K562 (cell line): ENCODE measurements around the gene RHOA. TPM values are rescaled to one million over a fixed set of nuclear protein-coding genes. Genes with fewer than 3 reads are reported as not detected.

Experiments used
- ATF4 ChIP-seq: fragments of 450-650 bp; formaldehyde crosslinking; IDR thresholded peaks from 2 replicates; pipeline ENCODE4 v1.4.0; 2022; ENCODE audit warnings: mild to moderate bottlenecking, moderate library complexity
- CHD7 ChIP-seq: fragments of 200-600 bp; sonication (generic); IDR thresholded peaks from one replicate; pipeline ENCODE4 v1.6.1; 2012; ENCODE audit warnings: mild to moderate bottlenecking, low read depth, low read length, inconsistent platforms
- ELF1 ChIP-seq: fragments of 200-800 bp; sonication (Bioruptor generic); IDR thresholded peaks from 2 replicates; pipeline ENCODE4 v1.6.1; 2016; ENCODE audit warnings: missing genetic modification characterization, missing compliant biosample characterization
- ETV5 ChIP-seq: sonication (generic); formaldehyde crosslinking; IDR thresholded peaks from 2 replicates; pipeline ENCODE4 v1.4.0; 2020; ENCODE audit warnings: low read depth, mild to moderate bottlenecking, missing genetic modification reagents
- GTF2E2 ChIP-seq: fragments of 200-800 bp; sonication (Bioruptor generic); IDR thresholded peaks from 2 replicates; pipeline ENCODE4 v1.6.1; 2016; ENCODE audit warnings: missing genetic modification characterization, missing compliant biosample characterization
- HES1 ChIP-seq: fragments of 450-650 bp; IDR thresholded peaks from 2 replicates; pipeline ENCODE4 v1.6.1; 2016; ENCODE audit warnings: low read depth, mild to moderate bottlenecking, moderate library complexity
- SMAD1 ChIP-seq: fragments of 150-350 bp; IDR thresholded peaks from 2 replicates; pipeline ENCODE4 v1.6.1; 2014; ENCODE audit warnings: low read length, low read depth; ENCODE audit not compliant: partially characterized antibody
- YBX1 ChIP-seq: fragments of 450-650 bp; IDR thresholded peaks from 2 replicates; pipeline ENCODE4 v1.7.1; 2016; ENCODE audit warnings: mild to moderate bottlenecking
- polyA plus RNA-seq, 8 experiments: library from polyadenylated mRNA; depleted of rRNA in 4 of 8; stranded (reverse) in 5 of 8; unstranded in 3 of 8; fragments of >200 nt; fragmentation: Nextera tagmentation in 2 of 8; fragmentation: Illumina TruSeq in 1 of 8; extraction: Ambion mirVana in 2 of 8; extraction: Trizol in 1 of 8; gene quantifications; 2 replicates each; pipeline versions ENCODE4 v1.2.1 to v1.2.3, GENCODE V29; 2011 to 2014; ENCODE audit warnings: inconsistent platforms in 1 of 8, missing spikeins in 1 of 8
- total RNA-seq, 7 experiments: library from RNA; depleted of rRNA in 6 of 7; stranded (reverse); fragments of >200 nt in 6 of 7; fragmentation: Illumina TruSeq in 2 of 7; extraction: Trizol in 2 of 7; gene quantifications; 2 replicates each; pipeline versions ENCODE4 v1.2.1 to v1.2.3, GENCODE V29; 2011 to 2021; ENCODE audit warnings: low replicate concordance in 1 of 7

Gene RHOA
- total and polyA plus RNA-seq, 9 of the 15 experiments (the other 6 are each of a cell fraction or from before 2014, with no cell fraction given): 136 to 540 (median 236) TPM

DNA sequence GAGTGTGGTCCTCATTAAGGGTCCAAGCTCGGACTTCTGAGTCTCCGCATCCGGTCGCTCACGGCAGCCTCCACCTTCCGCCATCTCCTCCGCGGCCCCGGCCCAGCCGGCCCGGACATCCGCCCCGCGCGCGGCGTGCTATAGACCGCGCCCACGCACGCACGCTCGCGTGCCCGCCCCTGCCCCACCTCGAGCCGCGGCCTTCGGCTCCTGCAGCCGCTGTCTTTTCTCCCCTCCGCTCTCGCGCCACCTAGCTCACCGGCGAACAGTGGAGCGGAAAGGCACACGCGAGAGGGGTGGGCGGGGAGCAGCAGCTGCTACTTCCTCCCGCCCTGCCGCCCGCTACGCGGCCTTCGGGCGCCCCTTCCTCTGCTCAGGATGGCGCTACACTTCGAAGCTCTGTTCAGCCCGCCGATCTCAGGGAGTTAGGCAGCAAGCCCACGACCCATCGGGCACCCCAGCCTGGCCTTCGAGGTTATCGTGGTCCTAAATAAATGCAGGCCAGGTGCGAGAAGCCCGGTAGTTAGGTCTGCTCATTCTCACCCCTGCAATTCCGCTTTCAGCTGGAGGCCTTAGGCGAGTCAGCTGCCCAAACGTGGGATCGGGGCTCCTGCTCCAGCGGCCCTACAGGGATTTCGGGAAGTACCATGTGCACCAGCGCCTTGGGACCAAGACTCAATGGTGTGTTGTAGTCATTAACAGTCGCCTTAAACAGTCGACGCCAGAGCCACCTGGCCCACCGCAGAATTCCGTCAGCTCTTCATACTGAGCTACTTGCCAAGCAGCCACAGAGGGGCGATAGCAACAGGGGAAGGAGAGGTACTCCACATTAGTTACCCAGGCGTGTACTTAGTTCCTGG is 71.6 kb downstream of the RHOA start, which contains the start of gene USP4 (continued):
- TF ChIP-seq CHD7 (no peak), YBX1 (no peak), ETV5 (CRISPR knock-in tag) (peak; percentile 83), ATF4 (CRISPR knock-in tag) (0 out of 2 replicates have a peak, but pooled peaks have one; percentile 9), GTF2E2 (tag) (peak; percentile 84), SMAD1 (peak; percentile 14), HES1 (0 out of 2 replicates have a peak, but pooled peaks have one; percentile 21), ELF1 (tag) (peak; percentile 89)
